IMR-90 (cell line): ENCODE results near the gene TDRD1. TPM values are rescaled to one million over a fixed set of nuclear protein-coding genes. Genes with fewer than 3 reads are reported as not detected.

ENCODE experiments used
- ATAC-seq: fragments of 200-7000 bp; cut with Tn5 transposase; 2 replicates; pipeline ENCODE4 v1.9.1; 2020; ENCODE audit warnings: low read depth, mild to moderate bottlenecking, moderate library complexity
- BruUV-seq: library from RNA; stranded (reverse); fragments of 400-500 nt; replicated peaks from 2 replicates; lab custom pipeline; 2021; lab: Mats Ljungman, UMichigan
- CTCF ChIA-PET: fragments of 300-600 bp; formaldehyde crosslinking; extraction: SDS; loops from one replicate; lab custom pipeline; 2021; ENCODE audit warnings: antibody characterized with exemption; lab: Yijun Ruan, JAX
- POLR2A ChIA-PET: fragments of 300-600 bp; sonication (Branson Sonifier 250); formaldehyde crosslinking; loops from one replicate; lab custom pipeline; 2022; ENCODE audit warnings: antibody characterized with exemption; ENCODE audit not compliant: unreplicated experiment; lab: Charles Lee
- DNase-seq: peaks from one replicate; pipeline ENCODE4 v3.0.0; 2013
- H2AFZ ChIP-seq: replicated peaks from 2 replicates; pipeline ENCODE3; 2013; ENCODE audit warnings: low read length, mild to moderate bottlenecking; ENCODE audit not compliant: poor library complexity
- H2AK5ac ChIP-seq: 2 replicates; pipeline ENCODE4 v1.6.1; 2013; ENCODE audit warnings: low read depth, low read length, inconsistent platforms
- H2AK9ac ChIP-seq: replicated peaks from 2 replicates; pipeline ENCODE3; 2013; ENCODE audit warnings: mild to moderate bottlenecking, low read depth, low read length, moderate library complexity; ENCODE audit not compliant: poor library complexity
- H2BK120ac ChIP-seq: 2 replicates; pipeline ENCODE4 v1.6.1; 2013; ENCODE audit warnings: low read depth, low read length, inconsistent platforms
- H2BK15ac ChIP-seq: 3 replicates; pipeline ENCODE4 v1.6.1; 2013; ENCODE audit warnings: low read depth, low read length, inconsistent platforms
- H2BK20ac ChIP-seq: 2 replicates; pipeline ENCODE4 v1.6.1; 2013; ENCODE audit warnings: low read depth, mild to moderate bottlenecking, inconsistent platforms, low read length, moderate library complexity
- H2BK5ac ChIP-seq: 2 replicates; pipeline ENCODE4 v1.6.1; 2013; ENCODE audit warnings: mild to moderate bottlenecking, low read depth, low read length, inconsistent platforms; ENCODE audit not compliant: poor library complexity, severe bottlenecking
- H3K14ac ChIP-seq: replicated peaks from 2 replicates; pipeline ENCODE4 v1.6.1; 2013; ENCODE audit warnings: low read depth, low read length, inconsistent platforms
- H3K18ac ChIP-seq: 2 replicates; pipeline ENCODE4 v1.6.1; 2013; ENCODE audit warnings: low read depth, low read length, control low read depth
- H3K23ac ChIP-seq: 2 replicates; pipeline ENCODE4 v1.6.1; 2013; ENCODE audit warnings: low read depth, low read length, inconsistent platforms
- H3K27ac ChIP-seq: 2 replicates; pipeline ENCODE4 v1.5.1; 2013; ENCODE audit warnings: mild to moderate bottlenecking, control low read depth, low read length; ENCODE audit not compliant: insufficient read depth
- H3K27me3 ChIP-seq: 2 replicates; pipeline ENCODE4 v1.6.1; 2013; ENCODE audit warnings: low read length; ENCODE audit not compliant: control insufficient read depth, insufficient read depth
- H3K36me3 ChIP-seq: 2 replicates; pipeline ENCODE4 v1.6.1; 2013; ENCODE audit warnings: low read length, mixed read lengths; ENCODE audit not compliant: control insufficient read depth, insufficient read depth
- H3K4ac ChIP-seq: 2 replicates; pipeline ENCODE4 v1.6.1; 2013; ENCODE audit warnings: low read depth, low read length, inconsistent platforms
- H3K4me1 ChIP-seq: 2 replicates; pipeline ENCODE4 v1.6.1; 2013; ENCODE audit warnings: low read length, mixed read lengths; ENCODE audit not compliant: control insufficient read depth, insufficient read depth
- H3K4me2 ChIP-seq: 2 replicates; pipeline ENCODE4 v1.6.1; 2013; ENCODE audit warnings: low read depth, mild to moderate bottlenecking, control low read depth, low read length, moderate library complexity
- H3K4me3 ChIP-seq: 2 replicates; pipeline ENCODE4 v1.5.1; 2013; ENCODE audit warnings: low read depth, mild to moderate bottlenecking, control low read depth, low read length, moderate library complexity; ENCODE audit not compliant: insufficient read depth
- H3K56ac ChIP-seq: 2 replicates; pipeline ENCODE4 v1.6.1; 2013; ENCODE audit warnings: low read length, inconsistent platforms; ENCODE audit not compliant: insufficient read depth; ENCODE audit errors: extremely low read depth
- H3K79me1 ChIP-seq, 2 experiments: 2 replicates each; pipeline ENCODE4 v1.6.1; 2013; ENCODE audit warnings: low read length in 2 of 2, inconsistent platforms in 1 of 2, low read depth in 1 of 2
- H3K9ac ChIP-seq: 2 replicates; pipeline ENCODE4 v1.6.1; 2013; ENCODE audit warnings: low read depth, low read length, control low read depth
- H3K9me1 ChIP-seq: 2 replicates; pipeline ENCODE4 v1.6.1; 2013; ENCODE audit warnings: low read length, inconsistent platforms; ENCODE audit not compliant: insufficient read depth
- H3K9me3 ChIP-seq: 2 replicates; pipeline ENCODE4 v1.6.1; 2013; ENCODE audit warnings: low read length; ENCODE audit not compliant: control insufficient read depth, insufficient read depth
- H4K20me1 ChIP-seq: 2 replicates; pipeline ENCODE4 v1.6.1; 2013; ENCODE audit warnings: low read length, inconsistent platforms; ENCODE audit not compliant: insufficient read depth
- H4K5ac ChIP-seq: 2 replicates; pipeline ENCODE4 v1.6.1; 2013; ENCODE audit warnings: mild to moderate bottlenecking, low read depth, low read length, control low read depth
- H4K8ac ChIP-seq, 2 experiments: 2 replicates each; pipeline ENCODE4 v1.6.1; 2013; ENCODE audit warnings: low read depth in 2 of 2, low read length in 2 of 2, control low read depth in 1 of 2, inconsistent platforms in 1 of 2
- H4K91ac ChIP-seq: 2 replicates; pipeline ENCODE4 v1.6.1; 2013; ENCODE audit warnings: low read depth, low read length, inconsistent platforms; ENCODE audit not compliant: insufficient read depth
- CEBPB ChIP-seq: IDR thresholded peaks from 2 replicates; pipeline ENCODE4 v1.6.1; 2012; ENCODE audit warnings: low read depth, low read length, improper control_type of control experiment
- MAFK ChIP-seq: IDR thresholded peaks from 2 replicates; pipeline ENCODE4 v1.6.1; 2012; ENCODE audit warnings: low read depth, low read length, improper control_type of control experiment
- NFE2L2 ChIP-seq: fragments of 150-350 bp; IDR thresholded peaks from 2 replicates; pipeline ENCODE4 v1.6.1; 2016; ENCODE audit warnings: low read depth, mild to moderate bottlenecking, low read length
- RCOR1 ChIP-seq: IDR thresholded peaks from 2 replicates; pipeline ENCODE4 v1.6.1; 2012; ENCODE audit warnings: mild to moderate bottlenecking, low read length, improper control_type of control experiment; ENCODE audit not compliant: insufficient replicate concordance
- RFX5 ChIP-seq: IDR thresholded peaks from 2 replicates; pipeline ENCODE4 v1.8.0; 2012; ENCODE audit warnings: low read depth, mild to moderate bottlenecking, low read length, moderate library complexity
- SMC3 ChIP-seq: fragments of 150-350 bp; IDR thresholded peaks from 2 replicates; pipeline ENCODE4 v1.6.1; 2016; ENCODE audit warnings: low read depth, mild to moderate bottlenecking, antibody characterized with exemption, low read length, moderate library complexity
- WGBS, 2 experiments: methylation state at CpG; one replicate each; pipeline versions ENCODE4 v1.1.5 to v1.1.7; 2013; ENCODE audit warnings: missing lambda C conversion rate in 2 of 2; ENCODE audit not compliant: insufficient read length in 1 of 2; ENCODE audit errors: extremely low coverage in 2 of 2; 5-methylcytosine and 5-hydroxymethylcytosine counted together
- dilution Hi-C: fragments of 300-500 bp; cut with HindIII; formaldehyde crosslinking; loops from one replicate; pipeline ENCODE4 v1.14.3; 2018; ENCODE audit warnings: low sequenced_read_pairs; ENCODE audit not compliant: unreplicated experiment
- in situ Hi-C: fragments of 300-500 bp; cut with MboI; formaldehyde crosslinking; loops from 3 replicates; pipeline ENCODE4 v1.14.3; 2019; ENCODE audit warnings: low sequenced_read_pairs, inconsistent platforms, mixed read lengths
- intact Hi-C: fragments of 100-400 bp; cut with micrococcal nuclease; formaldehyde crosslinking; loops from 2 replicates; pipeline ENCODE4 v1.10.0; 2022
- polyA plus RNA-seq, 3 experiments: library from polyadenylated mRNA; depleted of rRNA; stranded (reverse); fragments of >200 nt; gene quantifications; 2 replicates each; pipeline ENCODE4 v1.2.3, GENCODE V29; 2012; ENCODE audit warnings: low replicate concordance in 1 of 3
- total RNA-seq: library from RNA; depleted of rRNA; stranded (reverse); fragments of >200 nt; gene quantifications from 2 replicates; pipeline ENCODE4 v1.2.3, GENCODE V29; 2012
- TF ChIP-seq, protein P1 (sequence below): conservative IDR thresholded peaks from 2 replicates; pipeline ENCODE4 v1.5.1; 2012; ENCODE audit warnings: mild to moderate bottlenecking, low read depth, low read length, improper control_type of control experiment

Gene TDRD1
- total and polyA plus RNA-seq, 2 of the 4 experiments (the other 2 are of a cell fraction) = not detected

- H2BK15ac ChIP-seq = no peak overlapping the region
- H3K14ac ChIP-seq = no peak overlapping the region
- TF ChIP-seq MAFK (no peak), CEBPB (no peak), RFX5 (no peak), SMC3 (no peak), NFE2L2 (no peak), RCOR1 (no peak)
- TF ChIP-seq, protein P1, sequence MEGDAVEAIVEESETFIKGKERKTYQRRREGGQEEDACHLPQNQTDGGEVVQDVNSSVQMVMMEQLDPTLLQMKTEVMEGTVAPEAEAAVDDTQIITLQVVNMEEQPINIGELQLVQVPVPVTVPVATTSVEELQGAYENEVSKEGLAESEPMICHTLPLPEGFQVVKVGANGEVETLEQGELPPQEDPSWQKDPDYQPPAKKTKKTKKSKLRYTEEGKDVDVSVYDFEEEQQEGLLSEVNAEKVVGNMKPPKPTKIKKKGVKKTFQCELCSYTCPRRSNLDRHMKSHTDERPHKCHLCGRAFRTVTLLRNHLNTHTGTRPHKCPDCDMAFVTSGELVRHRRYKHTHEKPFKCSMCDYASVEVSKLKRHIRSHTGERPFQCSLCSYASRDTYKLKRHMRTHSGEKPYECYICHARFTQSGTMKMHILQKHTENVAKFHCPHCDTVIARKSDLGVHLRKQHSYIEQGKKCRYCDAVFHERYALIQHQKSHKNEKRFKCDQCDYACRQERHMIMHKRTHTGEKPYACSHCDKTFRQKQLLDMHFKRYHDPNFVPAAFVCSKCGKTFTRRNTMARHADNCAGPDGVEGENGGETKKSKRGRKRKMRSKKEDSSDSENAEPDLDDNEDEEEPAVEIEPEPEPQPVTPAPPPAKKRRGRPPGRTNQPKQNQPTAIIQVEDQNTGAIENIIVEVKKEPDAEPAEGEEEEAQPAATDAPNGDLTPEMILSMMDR = no peak
- H2BK120ac ChIP-seq = no peak overlapping the region
- no peak overlapping the region for H2AK9ac ChIP-seq
- in situ Hi-C loops = no loop called here
- POLR2A ChIA-PET = no interaction called here
- dilution Hi-C loops = no loop called here
- H3K9ac ChIP-seq = no peak overlapping the region
- H3K56ac ChIP-seq = no peak overlapping the region
- H3K27me3 ChIP-seq = peaks cover 8% of the 10 kb centered on the region
- intact Hi-C loops = no loop called here
- no peak for ATAC-seq
- no peak overlapping the region for H2BK20ac ChIP-seq
- H4K20me1 ChIP-seq = no peaks in the 10 kb centered on the region
- no peaks in the 10 kb centered on the region for H3K9me3 ChIP-seq
- no CpG with 5 or more reads among the region's 2 CpGs for WGBS, 2 experiments
- no peak overlapping the region for H3K27ac ChIP-seq
- H3K4ac ChIP-seq = no peak overlapping the region
- H3K18ac ChIP-seq = no peak overlapping the region
- H4K5ac ChIP-seq = no peak overlapping the region
- H3K36me3 ChIP-seq = no peaks in the 10 kb centered on the region
- CTCF ChIA-PET = no interaction called here
- H3K4me3 ChIP-seq = no peak overlapping the region
- H3K23ac ChIP-seq = no peak overlapping the region
- H2AFZ ChIP-seq = no peak overlapping the region
- no peaks in the 10 kb centered on the region for H3K79me1 ChIP-seq
- no peak for DNase-seq
- H2BK5ac ChIP-seq = no peak overlapping the region
- H4K91ac ChIP-seq = no peak overlapping the region
- H2AK5ac ChIP-seq = no peak overlapping the region
- no peak overlapping the region for H3K4me2 ChIP-seq
- H4K8ac ChIP-seq = no peak overlapping the region
- BruUV-seq = no TSS peak
- no peaks in the 10 kb centered on the region for H3K9me1 ChIP-seq
- no peaks in the 10 kb centered on the region for H3K4me1 ChIP-seq
Observed at GRCh38 chr10:114220281-114220680, 41.1 kb downstream of the TDRD1 start.
